GM18498 (cell line): ENCODE results near the gene BHLHE41.

Experiments
- ATAC-seq: cut with Tn5 transposase; IDR thresholded peaks from one replicate; pipeline ENCODE4 v1.9.1; 2021; ENCODE audit warnings: mild to moderate bottlenecking, moderate library complexity; ENCODE audit not compliant: unreplicated experiment

Gene BHLHE41

DNA sequence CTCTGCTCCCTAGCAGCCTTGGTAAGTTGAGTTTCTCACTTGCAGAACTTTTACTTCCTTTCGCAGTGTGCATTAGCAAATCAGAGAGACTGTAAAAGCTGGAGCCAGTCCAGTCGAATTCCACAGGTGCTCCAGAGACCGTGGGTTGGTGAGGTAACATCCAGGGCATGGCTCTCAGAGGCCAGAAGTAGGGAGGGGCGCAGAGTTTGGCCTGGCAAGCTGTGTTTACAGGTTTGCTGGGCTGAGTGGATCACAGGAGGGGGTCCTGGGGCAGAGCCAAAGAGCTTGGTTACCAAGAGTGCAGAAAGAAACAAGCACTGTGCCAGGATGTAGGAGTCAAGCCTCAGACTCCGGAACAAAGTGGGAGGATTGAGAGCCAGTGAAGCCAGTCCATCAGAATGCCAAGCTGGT lies 10.2 kb upstream of the BHLHE41 start:
- no peak for ATAC-seq

DNA sequence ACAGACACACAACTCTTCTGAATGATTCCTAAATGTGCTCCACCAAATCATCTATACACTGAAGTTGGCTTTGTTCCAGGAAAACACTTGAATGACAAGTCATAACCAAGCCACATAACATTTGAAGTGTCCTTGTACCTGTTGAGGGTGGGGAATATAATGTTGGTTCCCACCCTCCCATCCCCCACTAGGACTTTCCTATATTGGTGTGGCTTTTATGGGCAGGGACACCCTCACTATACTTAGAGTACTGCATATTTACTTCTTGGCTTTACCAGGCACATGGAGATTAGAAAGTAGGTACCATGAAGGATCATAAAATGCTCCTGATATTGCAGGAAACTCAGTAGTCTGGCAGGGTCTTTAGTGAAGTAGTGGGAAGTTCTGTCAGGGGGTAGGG lies 9.7 kb upstream of the BHLHE41 start:
- ATAC-seq, result no peak

DNA sequence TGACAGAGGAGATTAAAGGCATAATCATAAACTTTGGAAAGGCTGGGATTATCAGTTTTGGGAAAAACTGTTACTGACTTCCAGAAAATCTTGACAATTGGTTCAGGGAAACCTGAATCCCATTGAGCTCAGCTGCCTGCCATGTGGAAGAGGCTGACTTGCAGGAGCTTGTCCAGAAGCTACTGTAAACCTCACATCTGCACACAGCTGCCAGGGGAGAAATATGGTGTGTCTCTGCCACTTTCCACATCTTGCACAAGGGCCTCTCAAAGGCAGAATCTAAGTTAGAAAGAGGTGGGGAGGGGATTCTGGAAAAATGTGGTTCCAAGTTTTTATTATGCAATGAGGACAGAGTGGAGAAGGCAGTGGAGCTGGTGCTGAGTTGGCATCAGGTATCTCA lies 8.7 kb upstream of the BHLHE41 start:
- ATAC-seq, result no peak

DNA sequence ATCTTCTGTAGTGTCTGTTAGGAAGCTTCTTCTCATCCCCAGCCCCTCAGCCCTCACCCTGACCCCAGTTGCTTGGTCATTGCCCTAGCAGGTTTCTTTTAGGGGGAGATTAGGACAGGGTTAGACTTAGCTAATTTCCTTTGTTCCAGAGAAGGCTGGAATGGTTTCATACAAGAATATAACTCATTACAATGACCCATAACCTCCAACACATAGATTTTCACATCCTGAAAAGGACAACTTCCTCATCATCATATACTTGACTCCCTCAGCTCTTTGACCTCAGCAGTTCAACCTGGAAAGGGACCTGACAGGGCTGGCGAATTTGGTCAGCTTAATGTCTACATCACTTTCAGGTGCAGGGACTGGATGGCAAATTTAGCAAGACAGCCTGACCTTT lies 8.0 kb upstream of the BHLHE41 start:
- ATAC-seq, result no peak

DNA sequence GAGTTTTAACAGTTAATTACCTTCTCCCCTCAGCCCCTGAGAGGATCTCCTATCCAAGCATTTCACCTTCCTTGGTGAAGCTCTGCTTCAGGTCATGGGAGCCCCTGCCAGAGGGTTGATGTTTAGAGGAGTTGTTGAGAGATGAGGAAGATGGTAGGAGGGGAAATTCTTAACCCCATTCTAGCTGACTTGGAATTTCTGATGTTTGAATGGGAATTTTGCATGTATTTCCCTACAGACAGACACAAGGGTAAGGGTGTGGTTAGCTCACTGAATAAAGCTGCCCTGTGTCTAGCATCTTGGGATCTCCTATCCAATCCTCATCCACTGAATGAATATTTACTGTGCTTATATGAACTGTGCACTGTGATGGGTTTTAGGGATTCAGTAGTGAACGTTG lies 7.1 kb upstream of the BHLHE41 start:
- no peak for ATAC-seq

DNA sequence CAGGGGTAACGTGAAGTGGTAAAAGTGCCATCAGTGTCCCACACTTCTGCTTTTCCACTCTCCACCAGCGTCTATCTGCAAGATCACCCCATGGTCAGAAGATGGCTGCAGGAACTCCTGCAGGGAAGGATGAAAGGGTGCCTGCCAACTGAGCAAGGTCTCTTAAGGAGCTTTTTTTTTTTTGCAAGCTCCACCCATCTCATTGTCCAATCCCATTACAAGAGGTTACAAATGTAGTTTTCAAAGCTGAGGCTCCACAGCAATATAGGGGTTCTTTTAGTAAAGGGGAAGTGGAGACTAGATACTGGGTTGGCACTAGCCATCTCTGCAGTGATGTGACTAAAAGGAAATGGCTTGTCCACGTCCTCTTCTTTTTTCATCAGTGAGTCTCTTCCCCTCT lies 5.9 kb upstream of the BHLHE41 start:
- peak; percentile 48 for ATAC-seq

DNA sequence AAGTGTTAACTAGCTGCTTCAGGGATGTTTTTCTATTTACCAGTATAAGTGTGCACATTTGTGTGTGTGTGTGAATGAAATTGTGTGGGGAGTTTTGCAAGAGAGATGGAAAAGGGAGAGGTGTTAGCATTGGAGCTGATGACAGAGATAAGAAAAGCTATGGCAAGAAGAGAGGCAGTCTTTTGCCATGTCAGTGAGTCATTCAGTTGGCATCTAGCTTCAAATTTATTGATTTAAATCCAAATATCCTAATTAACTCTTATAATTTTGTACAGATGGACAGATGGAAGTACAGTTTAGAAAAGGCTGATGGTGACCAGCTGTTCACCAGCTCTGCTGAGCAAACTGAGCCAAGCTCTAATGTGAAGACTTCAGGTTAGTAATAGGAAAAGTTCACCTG lies 3.3 kb upstream of the BHLHE41 start:
- ATAC-seq, result no peak

DNA sequence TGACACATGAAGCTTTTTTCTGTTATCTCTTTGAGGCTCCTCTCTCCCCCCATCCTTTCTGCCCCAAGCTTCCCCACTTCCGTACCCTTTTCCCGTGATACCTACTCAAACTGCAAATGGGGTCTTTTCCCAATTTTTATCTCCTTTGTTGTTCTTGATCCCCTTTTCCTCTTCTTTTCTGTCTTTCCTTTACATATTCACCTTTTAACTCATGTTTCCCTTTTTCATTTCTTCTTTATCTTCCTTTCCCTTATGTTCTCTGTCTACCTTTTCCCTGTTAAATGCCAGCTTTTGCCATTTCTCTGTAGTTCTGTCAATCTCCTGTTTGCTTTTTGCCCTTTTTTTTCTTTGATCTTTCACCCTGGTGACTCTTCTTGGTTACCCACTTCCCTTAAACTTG lies 2.6 kb upstream of the BHLHE41 start:
- no peak for ATAC-seq

DNA sequence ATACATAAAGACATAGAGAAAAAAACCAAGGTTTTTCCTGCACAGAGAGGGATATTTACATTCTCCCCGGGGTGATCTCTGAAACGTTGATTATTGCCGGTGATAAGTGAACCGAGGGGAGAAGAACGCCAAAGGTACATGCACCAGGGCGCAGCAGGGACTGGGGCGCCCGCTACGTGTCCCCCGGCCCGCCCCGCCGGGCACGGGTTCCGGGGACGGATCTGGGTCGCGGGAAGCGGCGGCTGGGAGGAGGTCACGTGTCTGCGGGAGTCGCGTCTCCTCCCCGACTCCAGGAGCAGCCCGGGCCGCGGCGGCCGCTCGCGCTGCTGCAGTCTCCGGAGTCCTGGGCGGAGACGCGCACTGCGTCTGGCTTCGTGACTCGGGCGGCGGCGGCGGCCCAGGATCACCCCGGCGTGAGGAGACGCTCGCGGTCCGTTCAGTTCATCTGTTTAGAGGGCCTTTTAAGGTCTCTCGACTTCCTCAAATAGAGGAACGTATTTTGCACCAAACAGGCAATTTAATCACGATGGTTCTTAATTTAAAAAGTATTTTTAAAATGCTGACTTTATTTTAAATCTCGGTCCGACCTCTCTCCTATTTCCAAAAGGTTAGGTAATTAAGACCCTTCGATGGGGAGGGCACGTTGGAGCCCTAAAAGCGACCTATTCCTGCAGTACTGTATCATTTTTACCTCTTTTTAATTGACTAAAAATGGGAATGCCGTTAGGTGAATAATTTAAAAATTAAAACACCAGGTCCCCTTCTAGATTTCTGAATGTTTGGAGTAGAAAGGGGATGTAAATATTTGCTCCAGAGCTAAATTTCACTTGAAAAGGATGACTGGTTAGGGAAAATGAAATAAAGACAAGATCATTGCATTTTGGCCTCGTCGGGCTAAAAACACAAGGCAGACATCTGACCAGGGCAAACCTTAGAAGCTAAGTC lies 1.8 kb upstream of the BHLHE41 start:
- peak; percentile 43 for ATAC-seq

DNA sequence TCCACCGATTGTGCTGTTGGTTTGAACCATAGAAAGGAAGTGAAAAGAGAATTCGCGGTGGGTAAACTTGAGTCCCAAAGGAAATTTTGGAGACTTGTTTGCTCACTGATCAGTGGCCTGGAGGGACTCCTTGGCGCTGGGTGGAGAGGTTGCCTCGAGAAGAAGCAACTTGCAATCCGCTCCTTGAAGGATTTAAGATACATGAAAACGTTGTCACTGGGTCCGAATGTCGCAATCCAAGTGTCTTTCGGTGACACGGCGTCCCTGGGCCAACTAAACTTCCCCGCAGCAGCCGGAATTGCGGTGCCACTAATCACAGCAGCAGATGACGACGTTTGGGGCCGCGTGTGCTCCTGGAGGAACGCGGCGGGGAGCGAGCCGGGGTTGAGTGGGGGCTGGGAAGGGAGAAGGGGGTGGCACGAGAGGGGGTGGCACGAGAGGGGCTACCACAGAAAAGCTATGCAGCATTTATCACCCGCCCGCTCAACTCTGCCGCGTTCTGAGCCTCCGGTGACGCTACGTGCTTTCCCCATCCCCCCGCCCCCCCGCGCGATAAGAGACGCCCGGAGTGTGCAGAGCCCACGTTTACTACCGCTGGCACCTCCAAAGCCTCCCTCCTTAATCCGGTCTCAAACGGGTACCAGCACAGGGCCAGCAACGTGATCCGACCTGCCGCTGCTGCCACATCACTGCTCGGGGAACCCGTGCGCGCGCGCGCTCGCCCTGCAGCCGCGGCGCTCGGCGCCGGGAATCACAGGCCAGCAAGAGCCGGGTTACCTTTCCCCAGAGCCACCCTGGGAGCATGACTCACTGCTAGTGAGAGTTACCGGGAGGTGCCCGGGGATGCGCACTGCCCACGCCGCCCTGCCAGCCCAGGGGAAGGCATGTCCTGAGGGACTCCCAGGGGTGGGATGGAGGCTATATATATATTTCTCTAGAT lies 833 bp upstream of the BHLHE41 start:
- peak; percentile 28 for ATAC-seq

DNA sequence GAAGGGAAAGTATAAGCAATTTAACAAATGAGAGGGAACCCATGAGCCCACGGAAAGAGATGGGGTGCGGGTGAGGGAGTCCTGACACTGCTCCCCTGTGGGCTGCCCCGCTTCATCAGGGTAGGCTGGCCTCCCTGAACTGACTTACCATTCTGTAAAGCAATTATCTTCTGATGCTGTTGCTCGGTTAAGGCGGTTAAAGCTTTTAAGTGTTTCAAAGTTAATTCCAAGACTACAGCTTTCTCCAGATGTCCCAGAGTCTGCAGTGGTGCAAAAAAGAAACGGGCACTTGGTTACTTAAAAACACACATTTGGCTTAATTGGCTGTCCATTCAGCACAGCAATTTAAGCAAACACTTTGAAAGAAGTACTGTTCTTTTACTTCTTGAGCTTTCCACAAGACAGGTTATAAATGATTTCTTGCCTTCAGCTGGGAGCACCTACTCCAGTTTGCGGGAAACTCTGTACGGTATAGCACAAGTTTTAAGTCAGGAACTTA lies 1.3 kb downstream of the BHLHE41 start:
- no peak for ATAC-seq

DNA sequence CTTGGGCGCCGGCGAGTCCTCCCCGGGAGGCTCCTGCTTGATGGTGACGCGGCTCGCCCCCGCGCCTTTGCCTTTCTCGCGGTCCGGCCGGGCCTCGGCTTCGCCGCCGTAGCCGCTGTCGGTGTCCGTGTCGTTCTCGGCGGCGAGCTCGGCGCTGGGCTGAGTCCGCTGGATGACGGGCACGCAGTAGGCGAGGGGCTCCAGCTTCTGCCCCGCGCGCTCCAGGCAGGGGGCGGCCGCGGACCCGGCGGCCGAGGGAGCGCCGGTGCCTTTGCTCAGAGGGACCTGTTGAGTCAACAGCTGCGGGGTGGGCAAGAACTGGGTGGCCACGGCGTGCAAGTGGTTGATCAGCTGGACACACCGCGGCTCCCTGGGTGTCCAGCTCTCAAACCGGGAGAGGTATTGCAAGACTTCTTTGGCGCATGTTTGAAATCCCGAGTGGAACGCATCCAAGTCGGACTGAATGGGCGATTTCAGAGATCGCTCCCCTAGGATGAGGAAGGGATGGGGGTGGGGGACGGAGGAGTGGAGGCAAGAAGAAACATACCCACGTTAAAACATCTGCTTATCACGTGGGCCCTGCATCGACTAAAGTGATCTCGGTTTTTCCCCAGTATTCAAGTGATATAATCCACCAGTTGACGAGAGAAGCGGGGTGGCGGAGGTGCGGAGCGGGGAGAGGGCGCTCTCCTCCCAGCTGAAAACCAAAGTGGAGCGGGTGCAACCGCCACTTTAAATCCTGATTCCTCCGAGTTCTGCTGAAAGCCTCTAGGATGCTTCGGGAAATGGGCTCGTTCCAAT lies 2.0 kb downstream of the BHLHE41 start:
- ATAC-seq, result peak; percentile 12

DNA sequence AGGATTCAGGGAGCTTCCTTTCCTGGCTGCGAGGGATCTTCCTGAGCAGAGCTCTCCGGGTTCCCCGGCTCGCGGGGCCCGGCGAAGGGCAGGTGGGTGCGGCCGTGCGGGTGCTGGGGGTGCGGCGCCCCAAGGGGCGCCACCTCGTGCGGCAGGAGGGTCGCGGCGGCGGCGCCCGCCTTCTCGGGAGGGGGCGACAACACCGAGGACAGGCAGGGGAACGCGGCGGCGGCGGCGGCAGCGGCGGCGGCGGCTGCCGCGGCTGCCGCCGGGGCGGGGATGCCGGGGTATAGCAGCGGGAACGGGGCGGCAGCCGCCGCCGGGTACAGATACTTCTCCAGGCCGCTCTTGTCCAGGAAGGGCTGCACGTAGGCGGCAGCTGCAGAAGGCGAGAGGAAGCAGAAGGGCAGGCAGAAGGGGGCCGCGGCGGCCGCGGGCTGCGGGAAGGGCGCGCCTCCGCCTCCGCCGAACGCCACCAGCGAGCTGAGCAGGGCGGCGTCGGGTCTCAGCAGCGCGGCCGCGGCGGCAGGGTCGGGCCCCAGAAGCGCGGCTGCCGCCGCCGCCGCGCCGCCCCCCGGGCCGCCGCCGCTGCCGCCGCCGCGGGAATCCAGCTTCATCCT lies 2.7 kb downstream of the BHLHE41 start:
- peak; percentile 30 for ATAC-seq

DNA sequence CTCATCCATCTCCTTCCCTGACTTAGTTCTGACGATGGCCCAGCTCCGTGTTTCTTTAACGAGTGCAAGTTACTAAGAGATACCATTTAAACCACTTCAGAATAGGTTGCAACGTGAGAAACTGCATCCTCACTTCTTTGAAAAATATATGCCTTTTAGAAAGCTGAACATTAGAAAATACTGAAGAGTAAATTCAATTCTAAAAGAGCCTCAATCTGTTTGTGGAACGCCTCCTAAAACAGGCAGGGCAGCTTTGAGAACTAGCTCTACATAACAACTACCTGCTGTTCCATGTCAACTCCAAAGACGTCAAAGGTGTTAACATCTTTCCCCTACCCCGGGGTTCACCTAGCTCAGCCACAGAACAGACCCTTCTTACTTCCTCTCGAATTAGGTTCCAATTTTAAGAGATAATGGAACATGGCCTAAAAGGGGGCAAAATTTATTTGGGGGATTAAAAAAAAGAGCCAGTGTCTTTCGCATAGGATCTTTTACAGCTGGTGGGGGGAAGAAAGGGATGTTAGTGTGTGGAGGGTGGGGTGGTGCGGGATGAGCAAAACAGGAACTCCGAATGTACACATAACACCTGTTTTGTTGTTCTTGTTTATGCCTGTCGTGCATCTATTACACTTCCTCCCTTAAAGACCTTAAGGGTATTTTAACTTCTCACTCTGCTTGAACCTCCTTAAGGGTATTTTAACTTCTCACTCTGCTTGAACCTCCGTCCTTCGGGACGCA lies 3.3 kb downstream of the BHLHE41 start:
- no peak for ATAC-seq

DNA sequence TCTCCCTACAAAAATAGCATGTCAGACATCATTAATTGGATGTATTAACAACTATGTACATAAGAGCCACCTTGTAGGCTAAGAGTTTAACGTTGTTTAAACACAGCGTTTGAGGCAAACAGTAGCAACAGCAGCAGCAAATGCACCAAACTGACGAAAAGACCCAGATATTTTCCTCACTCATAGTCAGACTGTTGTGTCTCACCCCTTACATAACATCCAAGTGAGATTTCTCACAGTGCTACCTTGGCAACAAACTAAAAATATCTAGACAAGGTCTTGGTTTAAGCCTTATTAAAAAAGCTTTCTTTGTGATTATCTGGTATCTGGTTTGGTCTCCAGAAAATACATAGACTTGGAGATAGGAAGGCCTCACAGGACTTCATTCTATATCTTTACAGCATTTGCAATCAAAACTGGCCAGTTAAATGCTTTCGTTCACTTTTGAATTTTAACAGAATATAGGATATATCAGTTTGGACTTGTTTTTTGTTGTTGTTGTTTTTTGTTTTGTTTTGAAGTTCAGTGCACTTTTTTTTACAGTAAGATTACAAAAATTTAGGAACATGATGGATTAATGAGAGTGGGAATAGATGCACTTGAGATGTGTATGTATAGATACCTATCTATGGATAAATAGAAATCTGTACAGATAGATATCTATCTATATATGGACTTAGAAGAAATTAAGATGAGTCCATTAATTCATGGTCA lies 4.1 kb downstream of the BHLHE41 start:
- ATAC-seq, result no peak

DNA sequence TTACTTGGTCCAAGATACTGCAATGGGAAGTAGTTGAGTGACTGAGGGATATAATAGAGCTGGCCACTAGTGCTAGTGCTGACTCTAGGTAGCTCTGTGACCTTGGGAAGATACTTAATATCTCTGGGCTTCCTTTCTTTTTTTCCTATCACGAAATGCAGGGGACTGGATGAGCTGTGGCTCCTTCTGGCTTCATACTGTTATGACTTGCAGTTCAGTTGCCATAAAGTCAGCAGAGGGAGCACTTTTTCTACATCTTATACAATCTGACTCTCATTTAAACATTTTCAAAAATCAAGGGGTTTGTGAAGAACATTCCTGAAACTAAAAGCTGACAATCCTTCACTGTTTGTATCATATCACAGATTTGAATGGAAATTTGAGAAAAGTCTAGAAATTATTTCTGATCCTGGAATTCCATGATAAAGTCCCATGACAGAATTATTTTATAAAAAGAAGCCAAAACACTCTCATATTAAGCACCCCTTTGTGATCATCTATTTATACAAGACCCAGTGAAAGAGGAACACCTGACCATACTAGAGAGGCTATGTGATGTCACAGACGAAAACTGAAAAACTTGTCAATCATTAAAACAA lies 5.3 kb downstream of the BHLHE41 start:
- ATAC-seq, result peak; percentile 26

DNA sequence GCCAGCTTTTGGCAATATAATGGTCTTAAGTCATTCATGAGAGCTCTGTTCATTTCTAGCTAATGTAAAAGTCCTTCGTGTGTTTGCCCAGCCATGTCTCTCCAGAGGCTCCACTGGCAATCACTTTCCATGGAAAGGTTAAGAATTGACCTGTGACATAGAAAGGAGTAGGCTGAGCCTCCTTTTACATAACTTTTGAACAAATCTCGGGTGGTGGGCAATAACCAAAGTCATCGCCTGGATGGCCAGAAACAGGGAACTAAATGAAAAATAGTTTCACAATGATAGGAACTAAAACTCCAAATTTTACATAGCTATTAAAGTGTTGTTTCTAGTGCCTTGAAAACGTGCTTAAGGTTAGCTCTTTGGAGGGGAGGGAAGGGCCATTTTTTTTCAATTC lies 6.5 kb downstream of the BHLHE41 start:
- ATAC-seq, result no peak

DNA sequence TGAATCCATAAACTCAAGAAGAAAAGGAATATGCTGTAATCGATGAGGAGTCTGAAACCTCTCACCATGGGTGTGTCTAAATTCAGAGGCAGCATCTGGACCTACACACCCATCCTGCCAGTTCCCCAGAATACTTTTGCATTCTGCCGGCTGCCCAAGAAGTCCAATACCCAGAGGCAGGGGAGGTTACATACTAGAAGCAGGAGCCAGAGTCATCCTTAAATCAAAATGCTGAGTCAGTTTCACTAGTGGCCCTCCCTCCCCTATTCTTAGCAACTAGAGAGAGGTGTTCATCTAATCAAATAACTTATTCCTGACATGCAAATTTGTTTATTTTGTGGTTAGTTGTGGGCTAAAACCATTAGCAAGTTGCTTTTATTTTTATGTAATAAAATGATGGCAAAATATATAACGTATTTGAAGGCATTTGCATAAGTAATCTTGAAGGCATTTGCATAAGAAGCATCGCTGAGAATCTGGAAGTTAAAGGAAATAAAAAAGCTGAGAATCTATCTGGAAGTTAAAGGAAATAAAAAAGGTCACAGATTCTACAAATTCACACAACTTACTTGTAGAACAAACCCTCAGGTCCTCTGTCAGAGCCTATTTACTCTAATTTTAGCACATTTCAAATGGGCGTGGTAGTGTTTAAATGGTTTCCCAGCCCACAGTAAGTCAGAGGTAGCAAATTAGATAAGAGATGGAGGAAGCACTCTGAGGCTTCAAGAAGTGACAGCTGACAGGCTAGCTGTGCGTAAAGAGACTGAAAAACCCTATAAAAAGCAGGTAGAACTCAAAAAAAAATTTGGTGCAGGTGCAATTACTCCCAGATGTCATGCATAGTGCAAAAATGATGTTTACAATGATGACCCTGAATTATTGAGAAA lies 7.8 kb downstream of the BHLHE41 start:
- no peak for ATAC-seq
